ENCODE data around the gene PAX3. TPM values are rescaled to one million over a fixed set of nuclear protein-coding genes. Genes with fewer than 3 reads are reported as not detected.

Gene PAX3
- polyA plus RNA-seq, 3 donors: not detected

- no peak overlapping the region for H3K27ac Mint-ChIP-seq
- peak overlapping the region in 1 of 2 donors; percentile 58 for H3K4me3 Mint-ChIP-seq
- WGBS (ENCODE audit: insufficient coverage): no CpG with 5 or more reads among the region's 3 CpGs
- H3K4me1 Mint-ChIP-seq: peaks cover 4% of the 10 kb centered on the region
- Histone ChIP-seq H3K79me2 (ENCODE audit: insufficient read depth, low read length) (no peaks in the 10 kb centered on the region), H3K4me2 (replicated peaks; ENCODE audit: extremely low read depth, low read length, poor library complexity, severe bottlenecking) (no peak overlapping the region), H2AFZ (ENCODE audit: insufficient read depth, low read depth, low read length, poor library complexity, severe bottlenecking) (no peak overlapping the region), H3K36me3 (replicated peaks in 1 of 2; ENCODE audit: control insufficient read depth in 1 of 2, insufficient read depth in 2 of 2, low read length in 2 of 2) (no peaks in the 10 kb centered on the region), H3K9me3 (replicated peaks in 1 of 2; ENCODE audit: control insufficient read depth in 1 of 2, insufficient read depth in 1 of 2, low read length in 2 of 2) (peaks cover 0 to 17% of the 10 kb centered on the region in 2 donors), H3K27ac (ENCODE audit: low read depth in 1 of 2, low read length in 2 of 2) (no peak overlapping the region), H3K9ac (ENCODE audit: insufficient read depth, low read length, poor library complexity, severe bottlenecking) (no peak overlapping the region), H3K4me1 (ENCODE audit: control insufficient read depth in 1 of 2, insufficient read depth in 2 of 2, low read length in 2 of 2) (no peaks in the 10 kb centered on the region), H4K20me1 (ENCODE audit: insufficient read depth, low read length) (no peaks in the 10 kb centered on the region), H3K27me3 (ENCODE audit: control insufficient read depth in 2 of 2, insufficient read depth in 2 of 2, low read length in 2 of 2) (peaks cover 65 to 73% of the 10 kb centered on the region in 2 donors), H3K4me3 (replicated peaks in 1 of 3; ENCODE audit: low read depth in 2 of 3, low read length in 3 of 3) (no peak overlapping the region)
- H3K27me3 Mint-ChIP-seq (ENCODE audit: low read depth in 3 of 3): peaks cover 60 to 85% (median 63%) of the 10 kb centered on the region in 3 donors
- peaks cover 0 to 15% (median 10%) of the 10 kb centered on the region in 7 donors for H3K9me3 Mint-ChIP-seq
- TF ChIP-seq CTCF (IDR thresholded peaks at IDR 0.05): no peak
- H3K36me3 Mint-ChIP-seq: peaks cover 0 to 2% of the 10 kb centered on the region in 2 donors
- no peak for DNase-seq
- intact Hi-C loops (cut with micrococcal nuclease): no loop called here
These were observed 14.3 kb downstream of the PAX3 start for GRCh38 chr2:222284466-222284865.

- no peak for TF ChIP-seq CTCF (IDR thresholded peaks at IDR 0.05)
- peak overlapping the region in 1 of 2 donors; percentile 58 for H3K4me3 Mint-ChIP-seq
- peaks cover 2% of the 10 kb centered on the region for H3K4me1 Mint-ChIP-seq
- H2AFZ ChIP-seq (ENCODE audit: insufficient read depth, low read depth, low read length, poor library complexity, severe bottlenecking): no peak overlapping the region
- no peak overlapping the region for H3K9ac ChIP-seq (ENCODE audit: insufficient read depth, low read length, poor library complexity, severe bottlenecking)
- H3K27me3 Mint-ChIP-seq (ENCODE audit: low read depth in 3 of 3): peaks cover 54 to 82% (median 56%) of the 10 kb centered on the region in 3 donors
- H3K36me3 Mint-ChIP-seq: no peaks in the 10 kb centered on the region
- H3K4me2 ChIP-seq (replicated peaks; ENCODE audit: extremely low read depth, low read length, poor library complexity, severe bottlenecking): no peak overlapping the region
- no peaks in the 10 kb centered on the region for H3K79me2 ChIP-seq (ENCODE audit: insufficient read depth, low read length)
- DNase-seq: no peak
- no peak overlapping the region for H3K4me3 ChIP-seq (replicated peaks in 1 of 3; ENCODE audit: low read depth in 2 of 3, low read length in 3 of 3)
- H4K20me1 ChIP-seq (ENCODE audit: insufficient read depth, low read length): no peaks in the 10 kb centered on the region
- H3K36me3 ChIP-seq (replicated peaks in 1 of 2; ENCODE audit: control insufficient read depth in 1 of 2, insufficient read depth in 2 of 2, low read length in 2 of 2): no peaks in the 10 kb centered on the region
- peaks cover 57 to 65% of the 10 kb centered on the region in 2 donors for H3K27me3 ChIP-seq (ENCODE audit: control insufficient read depth in 2 of 2, insufficient read depth in 2 of 2, low read length in 2 of 2)
- H3K27ac ChIP-seq (ENCODE audit: low read depth in 1 of 2, low read length in 2 of 2): no peak overlapping the region
- no peak overlapping the region for H3K27ac Mint-ChIP-seq
- H3K9me3 Mint-ChIP-seq: peaks cover 0 to 8% (median 4%) of the 10 kb centered on the region in 7 donors
- WGBS (ENCODE audit: insufficient coverage): 70% methylated on average over 7 of the region's 8 CpGs
- peaks cover 0 to 9% of the 10 kb centered on the region in 2 donors for H3K9me3 ChIP-seq (replicated peaks in 1 of 2; ENCODE audit: control insufficient read depth in 1 of 2, insufficient read depth in 1 of 2, low read length in 2 of 2)
- H3K4me1 ChIP-seq (ENCODE audit: control insufficient read depth in 1 of 2, insufficient read depth in 2 of 2, low read length in 2 of 2): no peaks in the 10 kb centered on the region
- intact Hi-C loops (cut with micrococcal nuclease): no loop called here
These were observed 15.2 kb downstream of the PAX3 start for GRCh38 chr2:222283634-222284033.

Measured in CD14-positive monocyte (primary cell).